ENCODE data around the gene PXYLP1. TPM values are rescaled to one million over a fixed set of nuclear protein-coding genes. Genes with fewer than 3 reads are reported as not detected.

PXYLP1 gene
- total RNA-seq, 4 donors from 2014 or later = 0.46 to 13.1 (median 2.2) TPM

DNA sequence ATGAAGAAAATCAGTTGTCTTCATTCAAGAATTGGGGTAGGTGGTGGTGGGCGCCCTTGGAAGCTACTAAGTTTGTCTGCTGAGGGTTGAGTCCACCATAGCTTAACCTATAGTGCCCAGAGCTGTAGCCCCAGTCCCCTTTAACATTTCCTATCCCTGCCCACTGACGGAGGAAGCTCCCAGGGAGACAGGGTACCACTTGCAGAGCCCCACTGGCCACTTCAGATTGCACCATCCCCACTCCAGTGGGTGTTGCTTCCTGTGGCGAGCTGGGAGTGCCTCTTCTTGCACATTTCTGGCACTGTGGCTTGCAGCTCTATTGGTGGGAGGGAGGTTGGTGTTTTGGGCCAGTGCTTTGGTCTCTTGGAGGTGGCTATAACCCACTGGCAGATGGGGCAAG, 2.7 kb downstream of the PXYLP1 start:
- H3K9me3 ChIP-seq = no peaks in the 10 kb centered on the region
- H3K36me3 ChIP-seq = no peaks in the 10 kb centered on the region
- no peak overlapping the region for H3K27ac ChIP-seq
- in situ Hi-C loops (cut with MboI; ENCODE audit: low sequenced_read_pairs in 4 of 4) (loop anchor here in 1 of 4 donors (5.0 kb wide), 1 partner anchor 43 kb away; no protein-coding TSS in a partner anchor), intact Hi-C loops (cut with DNase I; ENCODE audit: low total_unique reads) (loop anchor here (10.0 kb wide), 2 partner anchors 201 to 251 kb away; partner anchors contain the start of gene RASA2)
- H3K27me3 ChIP-seq = no peaks in the 10 kb centered on the region
- ATAC-seq (no peak), DNase-seq (no peak)
- TF ChIP-seq, protein P1, sequence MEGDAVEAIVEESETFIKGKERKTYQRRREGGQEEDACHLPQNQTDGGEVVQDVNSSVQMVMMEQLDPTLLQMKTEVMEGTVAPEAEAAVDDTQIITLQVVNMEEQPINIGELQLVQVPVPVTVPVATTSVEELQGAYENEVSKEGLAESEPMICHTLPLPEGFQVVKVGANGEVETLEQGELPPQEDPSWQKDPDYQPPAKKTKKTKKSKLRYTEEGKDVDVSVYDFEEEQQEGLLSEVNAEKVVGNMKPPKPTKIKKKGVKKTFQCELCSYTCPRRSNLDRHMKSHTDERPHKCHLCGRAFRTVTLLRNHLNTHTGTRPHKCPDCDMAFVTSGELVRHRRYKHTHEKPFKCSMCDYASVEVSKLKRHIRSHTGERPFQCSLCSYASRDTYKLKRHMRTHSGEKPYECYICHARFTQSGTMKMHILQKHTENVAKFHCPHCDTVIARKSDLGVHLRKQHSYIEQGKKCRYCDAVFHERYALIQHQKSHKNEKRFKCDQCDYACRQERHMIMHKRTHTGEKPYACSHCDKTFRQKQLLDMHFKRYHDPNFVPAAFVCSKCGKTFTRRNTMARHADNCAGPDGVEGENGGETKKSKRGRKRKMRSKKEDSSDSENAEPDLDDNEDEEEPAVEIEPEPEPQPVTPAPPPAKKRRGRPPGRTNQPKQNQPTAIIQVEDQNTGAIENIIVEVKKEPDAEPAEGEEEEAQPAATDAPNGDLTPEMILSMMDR (IDR thresholded peaks at IDR 0.05 in 4 of 5, conservative IDR thresholded peaks at IDR 0.05 in 1 of 5) = no peak
- no peak for TF ChIP-seq POLR2A (IDR thresholded peaks at IDR 0.05)
- no peak overlapping the region for H3K4me3 ChIP-seq
- H3K4me1 ChIP-seq = peaks cover 21 to 34% of the 10 kb centered on the region in 2 donors

DNA sequence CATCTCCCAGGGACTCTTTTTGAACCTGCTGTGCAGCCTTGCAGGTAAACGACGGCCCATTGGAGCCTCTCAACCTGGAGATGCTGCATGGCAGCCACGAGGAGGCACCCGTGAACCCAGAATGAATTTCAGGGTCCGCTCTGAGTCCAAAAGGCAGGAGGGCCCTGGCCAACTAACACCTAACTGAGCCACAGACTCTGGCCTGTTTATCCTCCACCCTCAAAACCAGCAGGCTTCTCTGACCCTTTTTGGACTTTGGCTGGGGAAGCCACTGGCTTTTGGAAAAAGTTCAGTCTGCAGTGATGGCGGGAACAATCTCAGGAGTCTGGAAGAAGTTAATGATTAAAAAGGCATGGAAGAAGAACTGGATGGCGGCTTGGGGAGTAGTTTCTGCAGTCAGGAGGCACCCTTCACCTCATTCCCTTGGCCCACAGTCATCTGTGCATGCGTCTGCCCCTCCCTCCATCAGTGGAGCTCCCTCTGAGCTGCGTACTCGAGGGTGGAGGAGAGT, 4.1 kb downstream of the PXYLP1 start:
- ATAC-seq = no peak
- TF ChIP-seq POLR2A (IDR thresholded peaks at IDR 0.05) = no peak
- TF ChIP-seq, protein P1 (IDR thresholded peaks at IDR 0.05 in 4 of 5, conservative IDR thresholded peaks at IDR 0.05 in 1 of 5) = no peak
- in situ Hi-C loops (cut with MboI; ENCODE audit: low sequenced_read_pairs in 4 of 4) (no loop called here), intact Hi-C loops (cut with DNase I; ENCODE audit: low total_unique reads) (loop anchor here (5.0 to 10.0 kb wide), 3 partner anchors 132 to 249 kb away; partner anchors contain the start of genes RASA2 and ZBTB38)
- no peak overlapping the region for H3K4me3 ChIP-seq
- H3K27me3 ChIP-seq = no peaks in the 10 kb centered on the region
- no peak for DNase-seq
- H3K27ac ChIP-seq = no peak overlapping the region
- H3K4me1 ChIP-seq = peaks cover 28 to 47% of the 10 kb centered on the region in 2 donors
- H3K9me3 ChIP-seq = no peaks in the 10 kb centered on the region
- H3K36me3 ChIP-seq = no peaks in the 10 kb centered on the region

DNA sequence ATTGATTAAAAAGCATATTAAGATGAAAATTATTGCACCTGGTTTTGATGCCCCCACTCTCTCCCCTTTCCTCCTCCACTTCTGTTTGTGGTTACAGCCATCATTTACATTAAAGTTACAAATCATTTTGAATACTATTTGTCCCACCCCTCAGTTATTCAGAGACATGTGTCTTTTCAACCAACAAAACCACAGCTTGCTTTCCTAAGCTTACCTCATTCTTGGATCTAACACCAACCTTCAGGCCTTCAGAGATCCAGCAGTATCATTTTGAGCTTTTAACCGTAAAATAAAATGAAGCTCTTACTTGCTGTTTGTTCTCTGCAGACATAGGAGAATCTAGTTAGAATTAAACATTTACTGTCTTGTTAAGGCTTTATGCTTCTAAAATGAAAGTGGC, 4.7 kb downstream of the PXYLP1 start:
- Histone ChIP-seq H3K27ac (no peak overlapping the region), H3K4me3 (no peak overlapping the region), H3K9me3 (no peaks in the 10 kb centered on the region), H3K27me3 (no peaks in the 10 kb centered on the region), H3K36me3 (no peaks in the 10 kb centered on the region), H3K4me1 (peaks cover 31 to 49% of the 10 kb centered on the region in 2 donors)
- ATAC-seq (no peak), DNase-seq (no peak)
- TF ChIP-seq POLR2A (IDR thresholded peaks at IDR 0.05) = no peak
- TF ChIP-seq, protein P1 (IDR thresholded peaks at IDR 0.05 in 4 of 5, conservative IDR thresholded peaks at IDR 0.05 in 1 of 5) = no peak
- intact Hi-C loops (cut with DNase I; ENCODE audit: low total_unique reads) = loop anchor here (5.0 to 10.0 kb wide), 3 partner anchors 131 to 248 kb away; partner anchors contain the start of genes RASA2 and ZBTB38
- in situ Hi-C loops (cut with MboI; ENCODE audit: low sequenced_read_pairs in 4 of 4) = no loop called here

DNA sequence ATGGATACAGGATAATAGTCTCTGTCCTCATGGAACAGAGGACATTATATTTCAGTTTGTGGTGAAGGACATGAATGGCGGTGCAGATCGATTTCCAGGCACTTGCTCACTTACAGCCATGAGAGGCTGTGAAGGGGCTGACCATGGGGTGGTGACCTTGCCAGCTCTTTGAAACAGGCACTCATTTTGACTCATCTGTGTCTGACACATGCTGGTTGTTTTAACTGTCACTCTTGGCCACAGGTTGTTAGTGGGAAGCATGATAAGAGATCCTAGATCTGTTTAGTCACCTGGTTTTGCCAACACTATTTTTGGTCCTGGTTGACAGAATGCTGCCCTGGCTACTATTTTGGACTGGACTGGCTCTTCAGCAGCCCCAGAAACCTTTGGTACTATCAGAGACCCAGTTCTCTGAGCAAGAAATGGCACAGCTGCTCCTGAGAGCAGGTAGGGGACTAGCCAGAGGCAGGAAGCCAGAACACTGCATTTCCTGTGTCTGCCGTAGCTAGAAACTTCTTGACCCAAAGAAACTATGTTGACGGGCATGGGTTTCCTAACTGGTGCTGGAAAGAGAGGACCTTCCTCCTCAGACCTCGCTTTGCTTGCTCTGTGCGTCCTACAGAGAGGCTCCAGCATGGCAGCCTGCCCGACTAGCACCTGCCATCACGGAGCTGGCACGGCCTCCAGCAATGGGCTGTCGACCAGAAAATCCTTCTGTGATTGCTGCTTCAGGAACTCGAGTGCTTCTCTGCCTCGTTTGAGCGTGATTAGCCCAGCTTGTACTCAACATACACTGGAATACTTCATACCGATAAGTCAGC, 6.3 kb downstream of the PXYLP1 start:
- H3K4me3 ChIP-seq = peak overlapping the region in 2 of 4 donors; percentile 5 to 28
- peak overlapping the region; percentile 87 to 96 (median 92) for H3K27ac ChIP-seq
- in situ Hi-C loops (cut with MboI; ENCODE audit: low sequenced_read_pairs in 4 of 4) = no loop called here
- H3K36me3 ChIP-seq = no peaks in the 10 kb centered on the region
- ATAC-seq = peak; percentile 73 to 81
- peak; percentile 67 to 90 for DNase-seq
- no peaks in the 10 kb centered on the region for H3K27me3 ChIP-seq
- intact Hi-C loops (cut with DNase I; ENCODE audit: low total_unique reads) = loop anchor here (5.0 to 10.0 kb wide), 3 partner anchors 129 to 247 kb away; partner anchors contain the start of genes RASA2 and ZBTB38
- no peaks in the 10 kb centered on the region for H3K9me3 ChIP-seq
- TF ChIP-seq, protein P1 (IDR thresholded peaks at IDR 0.05 in 4 of 5, conservative IDR thresholded peaks at IDR 0.05 in 1 of 5) = no peak
- TF ChIP-seq POLR2A (IDR thresholded peaks at IDR 0.05) = peak in 1 of 2 donors; percentile 38
- H3K4me1 ChIP-seq = peaks cover 44 to 59% of the 10 kb centered on the region in 2 donors
